HG03520 (cell line): ENCODE data around the gene GIMAP4.
"Not testable (repeated sequence)": the region's sequence is repeated elsewhere in the genome, so short reads cannot be mapped to it uniquely, and the experiment has no call there.

Experiments
- ATAC-seq: cut with Tn5 transposase; IDR thresholded peaks from one replicate; pipeline ENCODE4 v1.9.1; 2021; ENCODE audit warnings: mild to moderate bottlenecking, moderate library complexity; ENCODE audit not compliant: unreplicated experiment

GIMAP4 gene

GRCh38 chr7:150567169-150567568, at the start of gene GIMAP4:
GIMAP4 (plus strand) TSS chr7:150567390; CDS start chr7:150569902, 2,512 bp downstream.
- ATAC-seq, result no peak

- no peak for ATAC-seq
Measured at GRCh38 chr7:150519310-150519709, 47.9 kb upstream of the GIMAP4 start.

- no peak for ATAC-seq
Measured at GRCh38 chr7:150520145-150520544, 47.0 kb upstream of the GIMAP4 start.

GRCh38 chr7:150522931-150523330, 44.3 kb upstream of the GIMAP4 start:
- ATAC-seq, result not testable (repeated sequence)

GRCh38 chr7:150524018-150524417, 43.2 kb upstream of the GIMAP4 start:
- no peak for ATAC-seq

- no peak for ATAC-seq
Measured at GRCh38 chr7:150531704-150532103, 35.5 kb upstream of the GIMAP4 start.

GRCh38 chr7:150538259-150538658, 28.9 kb upstream of the GIMAP4 start:
- ATAC-seq, result no peak

GRCh38 chr7:150553163-150553562, 14.0 kb upstream of the GIMAP4 start:
- no peak for ATAC-seq

- no peak for ATAC-seq
Measured at GRCh38 chr7:150556521-150557138, 10.6 kb upstream of the GIMAP4 start.

GRCh38 chr7:150560486-150560885, 6.7 kb upstream of the GIMAP4 start:
- ATAC-seq, result no peak

GRCh38 chr7:150562919-150563318, 4.3 kb upstream of the GIMAP4 start:
- no peak for ATAC-seq

- ATAC-seq, result no peak
Measured at GRCh38 chr7:150564006-150564405, 3.2 kb upstream of the GIMAP4 start.

- ATAC-seq, result no peak
Measured at GRCh38 chr7:150564566-150564965, 2.6 kb upstream of the GIMAP4 start.

- no peak for ATAC-seq
Measured at GRCh38 chr7:150565239-150565638, 2.0 kb upstream of the GIMAP4 start.

GRCh38 chr7:150566123-150566522, 1.1 kb upstream of the GIMAP4 start:
- no peak for ATAC-seq

GRCh38 chr7:150566572-150566971, 618 bp upstream of the GIMAP4 start:
- ATAC-seq, result no peak

GRCh38 chr7:150567871-150568301, 696 bp downstream of the GIMAP4 start:
- no peak for ATAC-seq

GRCh38 chr7:150568714-150569113, 1.5 kb downstream of the GIMAP4 start:
- no peak for ATAC-seq

GRCh38 chr7:150569245-150569955, 2.2 kb downstream of the GIMAP4 start:
- ATAC-seq, result no peak

- ATAC-seq, result no peak
Measured at GRCh38 chr7:150570556-150571465, 3.6 kb downstream of the GIMAP4 start.

- ATAC-seq, result no peak
Measured at GRCh38 chr7:150572496-150572895, 5.3 kb downstream of the GIMAP4 start.
